Glutamatergic neuron (in vitro differentiated cells): Measurements from ENCODE around the gene ATXN2. TPM values are rescaled to one million over a fixed set of nuclear protein-coding genes. Genes with fewer than 3 reads are reported as not detected.

Experiments used
- DNase-seq: peaks from one replicate; pipeline ENCODE4 v3.0.0; 2022
- H3K27ac Mint-ChIP-seq: one replicate; pipeline ENCODE4 v1.8.0; 2020; ENCODE audit warnings: mild to moderate bottlenecking, mixed read lengths, inconsistent platforms; ENCODE audit not compliant: unreplicated experiment
- H3K27me3 Mint-ChIP-seq: one replicate; pipeline ENCODE4 v1.8.0; 2020; ENCODE audit warnings: mild to moderate bottlenecking, moderate library complexity, mixed read lengths, inconsistent platforms; ENCODE audit not compliant: unreplicated experiment
- H3K36me3 Mint-ChIP-seq: one replicate; pipeline ENCODE4 v1.8.0; 2020; ENCODE audit warnings: mild to moderate bottlenecking, mixed read lengths, inconsistent platforms; ENCODE audit not compliant: unreplicated experiment
- H3K4me1 Mint-ChIP-seq: one replicate; pipeline ENCODE4 v1.8.0; 2020; ENCODE audit warnings: mild to moderate bottlenecking, low read depth, mixed read lengths, inconsistent platforms; ENCODE audit not compliant: unreplicated experiment
- H3K4me3 Mint-ChIP-seq: one replicate; pipeline ENCODE4 v1.8.0; 2020; ENCODE audit warnings: mild to moderate bottlenecking, mixed read lengths, inconsistent platforms; ENCODE audit not compliant: unreplicated experiment
- H3K9me3 Mint-ChIP-seq: one replicate; pipeline ENCODE4 v1.8.0; 2020; ENCODE audit warnings: mild to moderate bottlenecking, moderate library complexity, mixed read lengths, inconsistent platforms; ENCODE audit not compliant: unreplicated experiment
- CTCF ChIP-seq: fragments of 200-600 bp; sonication (generic); IDR thresholded peaks from one replicate; pipeline ENCODE4 v1.5.0; 2021; ENCODE audit not compliant: partially characterized antibody, unreplicated experiment
- long read RNA-seq: library from polyadenylated mRNA; unstranded; transcript quantifications from one replicate; pipeline ENCODE4 v2.0.0, GENCODE V29; 2020; ENCODE audit not compliant: unreplicated experiment
- total RNA-seq: library from RNA; stranded (reverse); fragmentation: NEBNext Ultra II Directional; extraction: Animal tissue kit (Norgen Biotek cat#: 25700); gene quantifications from one replicate; pipeline ENCODE4 v1.2.1, GENCODE V29; 2021; ENCODE audit not compliant: unreplicated experiment

The ATXN2 gene
- 80.8 TPM for total RNA-seq
- long read RNA-seq, partial matches to known transcripts: 4 of 5 reads
- long read RNA-seq, other reads (novel, unspliced or antisense): 1 of 5 reads

- Mint-ChIP-seq H3K36me3 (no peaks in the 10 kb centered on the region), H3K4me1 (peaks cover 11% of the 10 kb centered on the region), H3K27me3 (peaks cover 6% of the 10 kb centered on the region), H3K9me3 (peaks cover 10% of the 10 kb centered on the region), H3K27ac (peak within 1 kb of the TSS; percentile 56), H3K4me3 (peak within 1 kb of the TSS; percentile 81)
- DNase-seq: peak; percentile 74
- no peak for TF ChIP-seq CTCF
Measured at GRCh38 chr12:111598637-111599452, at the start of gene ATXN2. TSS of gene ATXN2 (minus strand) at chr12:111599315. CDS start at chr12:111599034, 281 bp downstream.

GRCh38 chr12:111645433-111645832 is 46.3 kb upstream of the ATXN2 start:
- Mint-ChIP-seq H3K27ac (no peak overlapping the region), H3K36me3 (no peaks in the 10 kb centered on the region)

GRCh38 chr12:111643427-111643826 is 44.3 kb upstream of the ATXN2 start:
- H3K9me3 Mint-ChIP-seq: no peaks in the 10 kb centered on the region
- no peaks in the 10 kb centered on the region for H3K4me1 Mint-ChIP-seq
- H3K36me3 Mint-ChIP-seq: no peaks in the 10 kb centered on the region
- no peak overlapping the region for H3K27ac Mint-ChIP-seq
- no peak for TF ChIP-seq CTCF
- DNase-seq: no peak
- no peaks in the 10 kb centered on the region for H3K27me3 Mint-ChIP-seq
- no peak overlapping the region for H3K4me3 Mint-ChIP-seq

More at GRCh38 chr12:111645433-111645832, 46.3 kb upstream of the ATXN2 start:
- H3K27me3 Mint-ChIP-seq: no peaks in the 10 kb centered on the region
- no peak for TF ChIP-seq CTCF
- no peak for DNase-seq
- no peaks in the 10 kb centered on the region for H3K9me3 Mint-ChIP-seq
- no peaks in the 10 kb centered on the region for H3K4me1 Mint-ChIP-seq
- H3K4me3 Mint-ChIP-seq: no peak overlapping the region

- Mint-ChIP-seq H3K36me3 (no peaks in the 10 kb centered on the region), H3K4me3 (no peak overlapping the region), H3K4me1 (no peaks in the 10 kb centered on the region), H3K27ac (no peak overlapping the region), H3K27me3 (no peaks in the 10 kb centered on the region), H3K9me3 (no peaks in the 10 kb centered on the region)
- no peak for DNase-seq
- no peak for TF ChIP-seq CTCF
Measured at GRCh38 chr12:111642681-111643426, 43.7 kb upstream of the ATXN2 start.
